GM18519 (cell line): Measurements from ENCODE around the gene NPTN.
"Not testable (repeated sequence)": the region's sequence is repeated elsewhere in the genome, so short reads cannot be mapped to it uniquely, and the experiment has no call there.

ENCODE experiments used
- ATAC-seq: cut with Tn5 transposase; IDR thresholded peaks from one replicate; pipeline ENCODE4 v1.9.1; 2021; ENCODE audit warnings: mild to moderate bottlenecking, moderate library complexity; ENCODE audit not compliant: unreplicated experiment, low FRiP score

Gene NPTN

DNA sequence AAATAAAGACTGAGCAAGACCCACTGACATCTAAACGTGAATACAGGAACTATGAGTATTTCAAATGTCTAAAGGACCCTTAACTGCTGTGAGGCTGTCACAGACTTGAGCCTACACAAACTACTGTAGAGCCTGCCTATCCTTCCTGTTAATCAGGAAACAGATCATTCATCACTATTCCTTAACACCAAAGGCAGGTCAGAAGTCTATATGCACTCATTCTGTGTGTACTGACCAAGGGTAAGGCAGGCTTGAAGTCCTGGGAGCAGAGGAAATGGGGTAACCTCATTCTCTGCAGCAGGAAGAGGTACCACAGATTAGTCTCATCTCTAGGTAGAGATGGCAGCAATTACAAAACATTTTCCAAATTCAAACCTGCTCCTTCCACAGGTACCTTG is 30.7 kb downstream of the NPTN start:
- ATAC-seq: no peak

DNA sequence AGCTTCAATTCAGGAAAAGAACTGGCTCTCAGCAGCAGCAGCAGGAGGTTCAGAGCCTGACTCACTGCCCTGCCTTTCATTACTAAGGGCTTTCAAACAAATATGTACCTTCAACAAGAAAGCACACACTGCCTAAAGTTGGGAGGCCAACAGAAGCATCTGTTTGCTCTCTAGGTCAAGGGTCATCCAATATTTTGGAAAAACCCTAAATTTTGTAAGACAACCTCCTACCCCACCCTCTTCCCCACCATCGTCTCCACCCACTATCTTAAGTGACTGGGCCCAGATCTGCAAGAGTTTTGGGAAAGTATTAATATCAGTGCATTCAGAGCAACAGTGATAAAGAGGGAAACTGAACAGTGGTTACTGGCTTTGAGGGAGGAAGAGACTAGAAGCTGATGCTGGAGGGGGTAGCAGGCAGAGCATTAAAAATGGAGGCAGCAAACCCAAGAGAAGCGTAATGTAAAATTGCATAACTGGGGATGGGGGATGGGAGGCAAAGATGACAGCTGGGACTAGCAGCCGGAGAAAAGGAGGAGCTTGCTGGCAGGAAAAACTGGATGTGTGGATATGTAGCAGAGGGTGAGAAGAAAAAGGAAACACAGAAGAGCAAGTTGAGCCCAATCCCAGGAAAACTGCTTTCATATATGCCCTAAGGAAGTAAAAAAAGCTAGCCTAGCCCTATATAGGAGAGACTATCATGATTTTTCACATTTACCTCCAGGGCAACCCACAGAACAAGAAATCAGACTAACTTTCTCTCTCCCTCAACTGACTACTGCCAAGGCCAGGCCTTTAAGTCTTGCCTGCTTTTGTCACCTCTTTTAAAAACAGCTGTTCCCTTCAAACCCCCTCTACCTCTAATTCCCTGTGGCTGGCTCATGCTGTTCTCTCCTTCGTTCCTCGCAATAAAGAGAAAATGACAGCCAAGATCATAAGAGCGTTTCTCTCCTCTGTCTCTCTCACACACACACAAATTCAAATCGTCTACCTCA is 31.4 kb downstream of the NPTN start:
- no peak for ATAC-seq

- ATAC-seq: no peak
Observed at GRCh38 chr15:73600413-73601335, 32.5 kb downstream of the NPTN start.

DNA sequence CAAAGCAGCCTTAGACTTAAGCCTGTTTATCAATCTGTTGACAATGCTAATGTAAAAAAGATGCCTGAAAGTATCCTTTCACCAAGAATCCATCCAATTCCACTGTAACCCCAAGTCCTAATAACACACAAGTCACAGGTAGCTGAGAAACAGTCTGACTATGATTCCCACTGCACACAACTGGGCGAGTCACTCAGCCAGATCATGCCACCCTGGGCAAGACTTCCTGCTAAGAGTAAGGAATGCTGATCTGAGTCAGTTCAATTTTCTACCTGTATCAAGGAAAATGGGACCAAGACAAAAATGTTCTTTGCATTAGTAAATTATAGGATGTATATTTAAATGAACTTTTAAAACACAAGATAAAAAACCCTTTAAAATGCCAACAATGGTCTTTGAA is 33.3 kb downstream of the NPTN start:
- ATAC-seq: no peak

- ATAC-seq: no peak
Observed at GRCh38 chr15:73598530-73599160, 34.5 kb downstream of the NPTN start.

GRCh38 chr15:73597036-73597638 is 36.1 kb downstream of the NPTN start:
- no peak for ATAC-seq

DNA sequence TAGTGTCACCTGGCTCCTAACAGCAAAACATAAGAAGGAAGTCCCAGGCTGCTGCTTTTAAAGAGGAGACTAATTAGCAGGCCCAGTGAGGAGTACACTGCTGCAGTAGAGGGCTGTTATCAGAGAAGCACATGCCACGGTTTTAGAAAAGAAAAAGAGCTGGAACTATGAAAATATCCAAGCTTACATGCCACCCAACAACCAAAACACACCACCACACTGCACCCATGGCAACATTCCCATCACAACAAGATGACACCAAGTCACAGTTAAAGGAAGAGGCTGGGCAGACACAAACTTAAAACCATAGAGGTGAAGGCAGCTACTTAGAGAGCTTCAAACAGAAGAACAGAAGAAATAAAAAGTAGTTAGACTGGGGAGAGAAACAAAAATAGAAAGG is 37.0 kb downstream of the NPTN start:
- no peak for ATAC-seq

- ATAC-seq: no peak
Observed at GRCh38 chr15:73594109-73594508, 39.1 kb downstream of the NPTN start.

DNA sequence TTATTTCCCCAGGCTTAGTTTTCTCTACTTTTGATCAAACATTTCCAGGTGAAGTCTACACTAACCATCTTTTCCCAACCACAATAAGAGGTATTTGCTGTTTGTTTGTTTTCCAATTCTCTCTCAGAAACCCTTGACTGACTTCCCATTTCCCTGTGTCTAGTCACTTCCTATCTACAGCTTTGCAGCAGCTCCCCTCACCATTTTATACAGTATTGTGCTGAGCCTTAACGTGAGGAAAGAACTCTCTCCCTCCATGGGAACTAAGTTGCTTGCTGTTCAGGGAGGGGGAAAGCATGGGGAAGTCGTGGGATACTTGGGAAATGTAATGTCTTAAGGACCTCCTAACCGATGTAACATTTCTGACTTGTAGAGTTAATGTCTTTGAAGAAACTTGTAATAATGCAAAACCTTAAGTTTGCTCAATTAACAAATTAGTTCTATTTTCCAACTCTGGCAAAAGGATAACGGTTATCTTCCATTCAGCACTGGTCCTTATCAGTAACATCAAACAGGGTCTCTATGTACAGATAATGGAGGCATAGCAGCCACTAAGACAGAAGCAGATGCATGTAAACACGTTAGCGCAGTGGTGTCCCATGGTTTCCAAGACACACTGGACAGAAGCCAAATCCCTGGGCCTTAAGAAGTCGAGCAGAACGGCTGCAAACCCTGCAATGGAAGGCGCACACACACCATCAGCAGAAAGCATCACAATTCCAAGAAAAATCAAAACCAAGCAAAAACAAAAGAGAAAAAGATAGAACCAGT is 39.7 kb downstream of the NPTN start:
- ATAC-seq: no peak

DNA sequence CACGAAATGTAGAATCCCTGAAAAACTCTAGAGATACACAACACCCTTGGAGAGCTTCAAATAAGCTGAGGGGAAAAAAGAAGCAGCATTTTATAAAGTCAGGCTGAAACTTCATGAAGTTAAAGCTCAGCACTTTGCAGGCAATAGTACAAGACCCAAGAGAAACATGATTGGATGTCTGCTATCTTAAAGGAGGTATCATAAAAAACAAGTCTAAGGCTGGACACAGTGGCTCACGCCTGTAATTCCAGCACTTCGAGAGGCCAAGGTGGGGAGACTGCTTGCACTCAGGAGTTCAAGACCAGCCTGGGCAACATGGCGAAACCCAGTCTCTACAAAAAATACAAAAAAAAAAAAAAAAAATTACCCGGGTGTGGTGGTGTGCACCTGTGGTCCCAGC is 42.9 kb downstream of the NPTN start:
- ATAC-seq: no peak

DNA sequence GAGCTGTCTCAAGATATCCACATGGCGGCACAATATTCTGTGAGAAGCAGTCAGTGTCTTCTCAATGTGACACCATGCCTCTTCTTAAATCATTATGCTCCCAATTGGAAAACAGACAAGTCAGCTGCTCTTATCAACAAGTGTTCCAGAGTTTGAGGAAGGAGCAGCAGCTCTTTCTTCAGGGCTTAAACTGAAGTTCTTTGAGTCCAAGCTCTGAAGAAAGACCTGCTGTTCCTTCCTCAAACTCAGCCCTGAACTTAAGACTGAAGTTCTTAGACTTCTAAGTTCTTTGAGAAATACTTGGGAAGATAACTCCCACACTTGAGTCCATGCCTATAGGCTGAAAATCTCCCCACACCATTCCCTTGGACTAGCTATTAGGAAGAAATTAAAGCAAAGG is 43.4 kb downstream of the NPTN start:
- ATAC-seq: no peak

GRCh38 chr15:73585871-73586654 is 47.1 kb downstream of the NPTN start:
- no peak for ATAC-seq

- no peak for ATAC-seq
Observed at GRCh38 chr15:73584699-73585420, 48.3 kb downstream of the NPTN start.

DNA sequence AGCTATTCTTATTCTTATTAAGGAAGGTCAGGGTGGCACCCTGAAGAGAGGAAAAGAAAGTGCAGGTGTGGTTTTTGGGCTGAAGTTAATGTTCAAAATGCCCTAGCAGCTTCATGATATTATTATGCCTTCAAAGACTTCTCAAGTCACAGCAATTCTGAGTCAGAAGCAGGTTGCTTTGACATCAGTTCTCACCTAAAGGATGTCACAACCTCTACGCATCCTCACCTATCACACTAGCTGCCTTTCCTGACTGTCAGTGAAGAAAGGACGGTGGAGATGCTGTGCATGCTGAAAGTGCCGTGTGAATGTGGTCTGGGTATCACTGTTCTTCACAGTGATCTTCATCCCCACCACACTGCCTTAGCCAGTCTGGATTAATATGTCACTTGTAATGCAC is 49.6 kb downstream of the NPTN start:
- no peak for ATAC-seq

DNA sequence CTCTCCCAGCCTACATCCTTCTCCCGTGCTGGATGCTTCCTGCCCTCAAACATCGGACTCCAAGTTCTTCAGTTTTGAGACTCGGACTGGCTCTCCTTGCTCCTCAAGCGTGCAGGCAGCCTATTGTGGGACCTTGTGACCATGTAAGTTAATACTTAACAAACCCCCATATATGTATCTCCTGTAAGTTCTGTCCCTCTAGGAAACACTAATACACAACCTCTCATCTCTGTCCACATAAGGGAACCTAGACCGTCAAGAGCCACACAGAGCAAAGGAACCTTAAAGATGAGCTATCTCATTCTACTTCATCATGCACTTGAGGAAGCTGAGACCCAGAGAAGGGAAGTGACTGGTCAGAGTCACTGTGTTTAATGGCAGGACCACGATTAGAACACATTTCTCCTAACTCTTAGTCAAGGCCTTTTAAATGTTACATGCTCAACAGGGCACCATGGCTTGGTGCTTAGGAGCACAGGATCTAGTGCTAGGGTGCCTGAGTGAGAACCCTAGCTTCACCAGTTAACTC is 50.3 kb downstream of the NPTN start:
- no peak for ATAC-seq

DNA sequence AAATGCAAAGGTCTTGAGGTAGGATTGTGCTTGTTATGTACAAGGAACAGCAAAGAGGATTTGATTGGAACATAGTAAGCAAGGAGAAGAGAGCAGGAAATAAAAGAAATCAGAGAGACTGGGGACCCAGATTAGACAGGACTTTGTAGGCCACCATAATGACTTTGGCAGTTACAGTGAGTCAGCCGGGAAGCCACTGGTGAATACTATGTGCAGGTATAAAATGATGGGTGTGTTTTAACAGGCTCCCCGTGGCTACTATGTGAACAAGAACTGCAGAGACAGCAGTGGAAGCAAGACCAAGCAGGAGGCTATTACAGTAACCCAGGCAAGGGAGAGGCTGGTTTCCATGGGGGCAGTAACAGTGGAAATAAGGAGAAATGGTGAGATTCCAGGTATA is 55.2 kb downstream of the NPTN start:
- ATAC-seq: no peak

DNA sequence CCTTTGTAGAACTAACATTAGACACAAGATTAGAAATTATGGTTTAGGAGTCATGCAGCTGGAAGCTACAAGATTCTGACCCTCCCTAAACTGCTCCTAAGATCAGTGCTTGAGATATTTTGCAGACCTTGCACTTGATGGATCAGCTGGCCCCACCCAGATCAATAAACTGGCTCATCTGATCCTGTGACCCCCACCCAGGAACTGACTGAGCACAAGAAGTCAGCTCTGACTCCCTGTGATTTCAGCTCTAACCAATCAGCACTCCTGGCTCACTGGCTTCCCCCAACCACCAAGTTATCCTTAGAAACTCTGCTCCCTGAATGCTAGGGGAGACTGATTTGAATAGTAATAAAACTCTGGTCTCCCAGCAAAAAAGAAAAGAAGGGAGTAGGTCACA is 55.6 kb downstream of the NPTN start:
- not testable (repeated sequence) for ATAC-seq

DNA sequence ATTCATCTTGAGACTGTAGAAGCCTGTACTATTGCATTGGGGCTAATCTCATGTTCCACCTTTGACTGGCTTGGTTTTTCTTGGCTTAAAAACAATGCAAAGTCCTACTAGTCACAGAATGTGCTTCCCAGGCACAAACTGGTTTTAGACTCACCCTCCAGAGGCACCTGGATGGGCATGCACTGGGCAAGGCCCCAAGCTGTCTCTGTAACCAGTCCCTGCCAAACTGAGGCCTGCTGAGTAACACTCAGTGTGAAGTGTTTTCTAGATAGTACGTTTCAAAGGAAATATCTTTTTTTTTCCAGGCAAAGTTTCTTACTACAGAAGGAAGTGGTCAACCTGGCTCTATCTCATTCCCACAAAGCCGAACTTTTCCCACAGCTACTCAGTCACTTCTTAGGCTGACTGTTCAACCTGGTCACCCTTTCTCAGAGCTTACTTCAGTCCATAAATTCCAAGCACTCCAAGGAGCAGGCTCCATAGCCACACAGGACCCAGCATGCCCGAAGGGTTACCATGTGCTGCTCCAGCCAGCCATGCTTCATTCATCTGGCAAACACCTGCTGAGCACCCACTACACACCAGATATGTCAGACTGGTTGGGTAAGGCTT is 57.4 kb downstream of the NPTN start:
- no peak for ATAC-seq
